SHP77 (cell line): ENCODE results near the gene OSBP2.

Source experiments
- DNase-seq, 2 experiments: peaks; one replicate each; lab custom pipeline; 2025; lab: John Stamatoyannopoulos, UW

Gene OSBP2

GRCh38 chr22:30843245-30843644 lies 148.6 kb downstream of the OSBP2 start:
- no peak for DNase-seq

GRCh38 chr22:30847583-30847982 lies 152.9 kb downstream of the OSBP2 start:
- DNase-seq = no peak

GRCh38 chr22:30855266-30855665 lies 160.6 kb downstream of the OSBP2 start:
- DNase-seq = no peak

- no peak for DNase-seq
Measured at GRCh38 chr22:30855677-30856518, 161.2 kb downstream of the OSBP2 start.

GRCh38 chr22:30856741-30857502 lies 162.2 kb downstream of the OSBP2 start:
- no peak for DNase-seq

GRCh38 chr22:30857791-30858190 lies 163.1 kb downstream of the OSBP2 start:
- DNase-seq = peak in 1 of 2 experiments; percentile 9

GRCh38 chr22:30858976-30859713 lies 164.5 kb downstream of the OSBP2 start:
- no peak for DNase-seq

GRCh38 chr22:30859714-30860095 lies 165.0 kb downstream of the OSBP2 start:
- DNase-seq = no peak

GRCh38 chr22:30860176-30861105 lies 165.8 kb downstream of the OSBP2 start:
- no peak for DNase-seq

- DNase-seq = no peak
Measured at GRCh38 chr22:30861131-30861530, 166.5 kb downstream of the OSBP2 start.

- DNase-seq = no peak
Measured at GRCh38 chr22:30861688-30862552, 167.2 kb downstream of the OSBP2 start.

GRCh38 chr22:30863081-30863833 lies 168.6 kb downstream of the OSBP2 start:
- DNase-seq = no peak

GRCh38 chr22:30864441-30865420 lies 170.1 kb downstream of the OSBP2 start:
- DNase-seq = no peak

- no peak for DNase-seq
Measured at GRCh38 chr22:30865656-30866055, 171.0 kb downstream of the OSBP2 start.

GRCh38 chr22:30866216-30866615 lies 171.5 kb downstream of the OSBP2 start:
- DNase-seq = no peak

GRCh38 chr22:30866811-30867271 lies 172.2 kb downstream of the OSBP2 start:
- no peak for DNase-seq

- DNase-seq = no peak
Measured at GRCh38 chr22:30867746-30868662, 173.3 kb downstream of the OSBP2 start.
